ENCODE results near the gene LYPD5.

LYPD5 gene

DNA sequence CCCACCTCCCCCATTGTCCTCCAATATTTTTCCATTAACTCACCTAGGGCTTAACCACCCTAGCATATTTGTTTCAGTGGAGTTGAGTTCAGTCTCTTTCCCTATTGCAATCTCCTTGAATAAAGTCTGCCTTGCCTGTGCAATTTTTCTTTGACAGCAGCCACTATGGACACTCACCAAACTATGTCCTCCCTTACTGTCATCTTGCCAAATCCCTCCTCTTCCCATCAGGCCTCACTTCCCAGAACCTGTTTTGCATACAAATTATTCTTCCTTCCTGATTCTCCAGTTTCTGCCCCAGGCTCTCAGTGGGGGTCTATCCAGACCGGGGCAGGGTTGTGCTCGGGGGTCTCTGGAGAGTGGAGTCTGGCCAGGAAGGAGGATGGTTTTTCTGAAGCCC is 2.2 kb upstream of the LYPD5 start:
- DNase-seq (ENCODE audit: low read depth), result no peak

GRCh38 chr19:43799502-43800142 is 2.6 kb downstream of the LYPD5 start:
- DNase-seq (ENCODE audit: low read depth), result no peak

- no peak for DNase-seq (ENCODE audit: low read depth)
Measured at GRCh38 chr19:43798546-43799409, 3.5 kb downstream of the LYPD5 start.

DNA sequence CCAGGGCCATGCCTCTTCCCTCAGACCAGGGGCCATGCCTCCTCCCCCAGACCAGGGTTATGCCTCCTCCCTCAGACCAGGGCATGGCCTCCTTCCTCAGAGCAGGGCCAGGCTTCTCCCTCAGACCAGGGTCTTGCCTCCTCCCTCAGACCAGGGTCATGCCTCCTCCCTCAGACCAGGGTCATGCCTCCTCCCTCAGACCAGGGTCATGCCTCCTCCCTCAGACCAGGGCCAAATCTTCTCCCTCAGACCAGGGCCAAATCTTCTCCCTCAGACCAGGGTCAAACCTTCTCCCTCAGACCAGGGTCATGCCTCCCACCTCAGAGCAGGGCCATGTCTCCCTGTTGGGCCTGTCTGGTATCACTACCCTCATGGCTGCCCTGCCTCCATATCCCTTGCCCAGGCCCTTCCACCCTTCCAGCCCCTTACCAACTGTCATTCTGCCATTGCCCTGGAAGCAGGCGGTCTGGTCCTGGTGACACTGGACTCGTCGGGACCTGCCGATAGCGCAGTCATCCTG is 4.2 kb downstream of the LYPD5 start:
- DNase-seq (ENCODE audit: low read depth), result no peak

GRCh38 chr19:43797556-43797955 is 4.7 kb downstream of the LYPD5 start:
- no peak for DNase-seq (ENCODE audit: low read depth)

GRCh38 chr19:43797118-43797517 is 5.1 kb downstream of the LYPD5 start:
- DNase-seq (ENCODE audit: low read depth), result no peak

GRCh38 chr19:43790587-43790986 is 11.7 kb downstream of the LYPD5 start:
- no peak for DNase-seq (ENCODE audit: low read depth)

- DNase-seq (ENCODE audit: low read depth), result no peak
Measured at GRCh38 chr19:43789029-43789428, 13.2 kb downstream of the LYPD5 start.

DNA sequence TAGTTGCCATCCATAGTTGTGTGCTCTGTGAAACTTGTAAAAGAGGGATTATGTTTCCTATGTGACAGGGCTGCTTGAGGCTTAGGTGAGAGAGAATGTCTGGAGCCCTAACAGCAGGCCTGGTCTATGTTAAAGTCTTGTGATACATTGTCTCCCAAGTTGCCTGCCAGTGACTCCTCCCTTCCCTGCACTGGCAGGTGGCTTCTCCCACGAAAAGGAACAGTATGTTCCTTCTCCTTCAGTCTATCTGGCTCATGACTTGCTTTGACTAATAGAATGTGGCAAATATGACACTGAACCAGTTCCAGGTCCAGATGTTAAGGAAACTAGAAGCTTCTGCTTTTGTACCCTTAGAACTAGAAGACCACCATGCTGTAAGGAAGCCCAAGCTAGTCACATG is 15.6 kb downstream of the LYPD5 start:
- no peak for DNase-seq (ENCODE audit: low read depth)

- peak; percentile 64 for DNase-seq (ENCODE audit: low read depth)
Measured at GRCh38 chr19:43784981-43785808, 17.1 kb downstream of the LYPD5 start.

GRCh38 chr19:43784241-43784980 is 17.8 kb downstream of the LYPD5 start:
- DNase-seq (ENCODE audit: low read depth), result peak; percentile 62

DNA sequence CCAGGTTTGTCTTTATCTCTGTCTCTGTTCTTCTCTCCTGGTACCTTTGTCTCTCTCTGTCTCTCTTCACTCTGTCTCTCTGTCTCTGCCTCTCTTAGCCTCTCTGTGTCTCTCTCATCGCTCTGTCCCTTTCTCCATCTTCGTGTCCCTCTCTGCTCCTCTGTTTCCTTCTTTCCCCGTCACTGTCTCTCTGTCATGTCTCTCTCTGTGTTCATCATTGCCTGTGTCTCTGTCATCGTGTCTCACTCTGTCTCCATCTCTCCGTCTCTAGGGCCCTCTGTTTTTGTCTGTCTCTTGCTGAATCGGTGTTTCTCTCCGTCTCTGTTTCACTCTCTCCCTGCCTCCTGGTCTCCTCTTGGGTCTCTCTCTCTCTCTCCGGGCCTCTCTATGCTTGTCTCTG is 18.6 kb downstream of the LYPD5 start:
- no peak for DNase-seq (ENCODE audit: low read depth)

DNA sequence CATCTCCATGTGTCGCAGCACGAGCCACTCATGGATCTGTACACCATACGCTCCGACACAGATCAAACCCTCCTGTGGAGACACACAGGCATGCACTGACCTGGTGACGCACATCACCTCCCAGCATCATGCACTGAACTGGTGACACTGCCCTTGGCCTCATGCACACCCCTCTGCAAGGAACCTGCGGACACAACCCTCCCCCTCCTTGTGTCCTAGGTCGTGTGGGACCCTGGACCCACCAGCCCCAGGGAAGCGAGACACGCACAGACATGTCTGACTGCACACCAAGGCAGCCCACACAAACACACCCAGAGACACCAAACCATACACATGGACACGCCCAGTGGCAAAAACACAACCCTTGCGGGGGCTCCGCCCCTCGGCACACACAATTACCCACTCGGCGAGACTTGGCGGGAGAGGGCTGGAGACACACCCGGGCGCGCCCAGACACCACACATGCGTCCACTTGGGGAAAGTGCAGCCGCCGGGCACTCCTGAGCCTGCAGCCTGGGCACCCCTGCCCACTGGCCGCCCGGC is 19.5 kb downstream of the LYPD5 start:
- DNase-seq (ENCODE audit: low read depth), result no peak

GRCh38 chr19:43782311-43782660 is 20.0 kb downstream of the LYPD5 start:
- DNase-seq (ENCODE audit: low read depth), result no peak

- DNase-seq (ENCODE audit: low read depth), result no peak
Measured at GRCh38 chr19:43781630-43782310, 20.5 kb downstream of the LYPD5 start.

DNA sequence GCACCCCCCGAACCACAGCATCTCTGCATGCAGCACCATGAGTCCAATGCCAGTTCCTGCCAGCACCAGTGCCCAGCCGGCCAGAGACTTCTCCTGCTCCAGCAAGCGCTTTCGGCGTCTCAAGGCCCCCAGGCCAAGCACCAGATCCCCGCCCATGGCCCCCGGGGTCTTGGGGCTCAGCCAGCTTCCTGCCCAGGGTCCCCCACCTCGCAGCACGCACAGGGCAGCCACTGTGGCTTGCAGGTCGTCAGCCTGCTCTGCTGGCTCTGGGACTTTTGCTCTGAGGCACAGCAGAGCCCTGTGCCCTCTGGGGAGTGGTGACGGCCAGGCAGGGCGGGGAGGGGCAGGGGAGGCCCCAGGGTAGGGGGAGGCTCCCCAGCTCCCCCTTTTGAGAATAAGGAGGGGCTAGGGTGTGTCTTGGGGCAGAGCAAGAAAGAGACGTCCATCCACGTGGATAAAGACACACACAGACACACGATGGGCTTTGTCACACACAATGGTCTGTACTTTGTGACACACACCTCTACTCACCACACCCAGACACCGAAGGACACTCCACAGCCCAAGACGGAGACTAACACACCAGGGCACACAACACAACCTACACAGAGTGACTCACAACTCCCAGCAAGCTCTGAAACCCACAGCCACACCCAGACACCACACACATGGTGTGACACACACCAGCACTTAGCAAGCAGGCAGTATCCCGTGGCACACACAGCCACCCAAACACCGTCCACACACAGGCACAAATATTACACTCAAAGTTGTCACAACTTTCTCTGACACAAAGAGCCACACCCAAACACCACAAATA is 21.3 kb downstream of the LYPD5 start, which contains the start of gene KCNN4:
Gene KCNN4, minus strand, starts transcription at position 268 of the 820 bp plus-strand sequence. Its CDS starts 112 bp downstream, at position 156.
- no peak for DNase-seq (ENCODE audit: low read depth)

DNA sequence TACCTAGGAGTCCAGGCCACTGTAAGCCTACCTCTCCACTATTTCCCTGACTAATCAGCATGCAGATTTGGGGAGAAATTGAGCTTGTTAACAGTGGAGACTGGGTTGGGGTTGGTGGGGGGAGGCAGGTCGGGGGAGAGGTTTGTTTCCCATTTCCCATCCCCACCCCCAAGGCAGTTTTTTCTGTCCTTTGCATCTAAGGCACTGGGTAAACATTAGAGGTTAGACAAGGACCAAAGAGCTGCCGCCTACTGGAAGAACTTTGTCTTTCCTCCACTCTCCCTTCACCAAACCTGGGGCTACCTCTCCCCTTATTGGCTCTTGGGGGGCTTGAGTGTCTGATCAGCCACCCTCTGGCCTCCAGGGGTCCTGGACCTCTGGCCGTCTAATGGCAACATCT is 22.4 kb downstream of the LYPD5 start:
- DNase-seq (ENCODE audit: low read depth), result no peak

- DNase-seq (ENCODE audit: low read depth), result no peak
Measured at GRCh38 chr19:43779147-43779819, 23.0 kb downstream of the LYPD5 start.

GRCh38 chr19:43778651-43779050 is 23.6 kb downstream of the LYPD5 start:
- no peak for DNase-seq (ENCODE audit: low read depth)

Data from HS-5 (cell line).